ENCODE data around the gene EFCAB13.
"Not testable (repeated sequence)": the region's sequence is repeated elsewhere in the genome, so short reads cannot be mapped to it uniquely, and the experiment has no call there.

- TF ChIP-seq CTCF, MYC (IDR thresholded peaks at IDR 0.05; ENCODE audit: low read depth, low read length): not testable (repeated sequence)
Observed at GRCh38 chr17:47425887-47426635, 102.3 kb downstream of the EFCAB13 start.

Measured in NB4 (cell line).